Parathyroid adenoma (tissue), 2 donors: ENCODE data around the gene TBC1D16.

Source experiments
- H2AFZ ChIP-seq: fragments of 300-600 bp; sonication (generic); one replicate; pipeline ENCODE4 v1.7.0; 2017; ENCODE audit warnings: antibody characterized with exemption, mild to moderate bottlenecking
- H3K27ac ChIP-seq: fragments of 300-600 bp; sonication (generic); one replicate; pipeline ENCODE4 v1.7.0; 2017
- H3K27me3 ChIP-seq: fragments of 300-600 bp; sonication (generic); one replicate; pipeline ENCODE4 v1.7.0; 2017; ENCODE audit warnings: low read length; ENCODE audit not compliant: control insufficient read depth, insufficient read depth
- H3K36me3 ChIP-seq: fragments of 300-600 bp; sonication (generic); one replicate; pipeline ENCODE4 v1.7.0; 2017; ENCODE audit warnings: low read length; ENCODE audit not compliant: control insufficient read depth, insufficient read depth
- H3K4me1 ChIP-seq: fragments of 300-600 bp; sonication (generic); one replicate; pipeline ENCODE4 v1.7.0; 2017; ENCODE audit warnings: control low read depth
- H3K4me2 ChIP-seq: fragments of 300-600 bp; sonication (generic); one replicate; pipeline ENCODE4 v1.7.0; 2017; ENCODE audit warnings: low read length
- H3K4me3 ChIP-seq: fragments of 300-600 bp; sonication (generic); one replicate; pipeline ENCODE4 v1.7.0; 2017; ENCODE audit warnings: low read depth, low read length
- H3K79me2 ChIP-seq: fragments of 300-600 bp; sonication (generic); one replicate; pipeline ENCODE4 v1.7.0; 2017; ENCODE audit warnings: control low read depth
- H3K9ac ChIP-seq: fragments of 300-600 bp; sonication (generic); one replicate; pipeline ENCODE4 v1.7.0; 2017; ENCODE audit warnings: mild to moderate bottlenecking
- H3K9me3 ChIP-seq: fragments of 300-600 bp; sonication (generic); one replicate; pipeline ENCODE4 v1.7.0; 2017; ENCODE audit warnings: low read length; ENCODE audit not compliant: control insufficient read depth
- CTCF ChIP-seq: fragments of 300-600 bp; sonication (generic); IDR thresholded peaks from one replicate; pipeline ENCODE4 v1.7.0; 2017; ENCODE audit warnings: antibody characterized with exemption, mild to moderate bottlenecking
- donor health status: primary hyperparathyroidism.

The TBC1D16 gene

GRCh38 chr17:79940459-79941087, 95.1 kb downstream of the TBC1D16 start:
- Histone ChIP-seq H3K9ac (no peak overlapping the region), H3K9me3 (no peaks in the 10 kb centered on the region), H3K27me3 (no peaks in the 10 kb centered on the region), H3K4me2 (no peak overlapping the region), H3K27ac (no peak overlapping the region), H3K79me2 (no peaks in the 10 kb centered on the region), H3K4me1 (no peaks in the 10 kb centered on the region), H2AFZ (no peak overlapping the region), H3K36me3 (no peaks in the 10 kb centered on the region), H3K4me3 (no peak overlapping the region)
- no peak for TF ChIP-seq CTCF

GRCh38 chr17:79939755-79940458, 95.8 kb downstream of the TBC1D16 start:
- no peaks in the 10 kb centered on the region for H3K36me3 ChIP-seq
- H3K27me3 ChIP-seq = no peaks in the 10 kb centered on the region
- H3K4me2 ChIP-seq = no peak overlapping the region
- H3K4me1 ChIP-seq = no peaks in the 10 kb centered on the region
- H3K4me3 ChIP-seq = no peak overlapping the region
- H3K79me2 ChIP-seq = no peaks in the 10 kb centered on the region
- H3K9me3 ChIP-seq = no peaks in the 10 kb centered on the region
- no peak overlapping the region for H2AFZ ChIP-seq
- TF ChIP-seq CTCF = no peak
- no peak overlapping the region for H3K27ac ChIP-seq
- no peak overlapping the region for H3K9ac ChIP-seq

- no peaks in the 10 kb centered on the region for H3K36me3 ChIP-seq
- no peak overlapping the region for H3K4me2 ChIP-seq
- no peak overlapping the region for H3K4me3 ChIP-seq
- no peak overlapping the region for H2AFZ ChIP-seq
- no peak overlapping the region for H3K27ac ChIP-seq
- no peaks in the 10 kb centered on the region for H3K79me2 ChIP-seq
- TF ChIP-seq CTCF = no peak
- no peak overlapping the region for H3K9ac ChIP-seq
- H3K9me3 ChIP-seq = no peaks in the 10 kb centered on the region
- H3K27me3 ChIP-seq = no peaks in the 10 kb centered on the region
- no peaks in the 10 kb centered on the region for H3K4me1 ChIP-seq
These were observed 96.6 kb downstream of the TBC1D16 start for GRCh38 chr17:79939094-79939435.

- Histone ChIP-seq H2AFZ (no peak overlapping the region), H3K27me3 (no peaks in the 10 kb centered on the region), H3K79me2 (no peaks in the 10 kb centered on the region), H3K9ac (no peak overlapping the region), H3K4me1 (no peaks in the 10 kb centered on the region), H3K4me3 (no peak overlapping the region), H3K36me3 (no peaks in the 10 kb centered on the region), H3K9me3 (no peaks in the 10 kb centered on the region), H3K4me2 (no peak overlapping the region), H3K27ac (no peak overlapping the region)
- no peak for TF ChIP-seq CTCF
These were observed 97.2 kb downstream of the TBC1D16 start for GRCh38 chr17:79938336-79939093.
